ENCODE measurements around the gene TIMMDC1. TPM values are rescaled to one million over a fixed set of nuclear protein-coding genes. Genes with fewer than 3 reads are reported as not detected.

Gene TIMMDC1
- polyA plus RNA-seq, 1 experiment = 52.0 TPM

GRCh38 chr3:119530456-119530855 lies 32.1 kb downstream of the TIMMDC1 start:
- DNase-seq (ENCODE audit: low read depth) = no peak
- TF ChIP-seq, protein P1, sequence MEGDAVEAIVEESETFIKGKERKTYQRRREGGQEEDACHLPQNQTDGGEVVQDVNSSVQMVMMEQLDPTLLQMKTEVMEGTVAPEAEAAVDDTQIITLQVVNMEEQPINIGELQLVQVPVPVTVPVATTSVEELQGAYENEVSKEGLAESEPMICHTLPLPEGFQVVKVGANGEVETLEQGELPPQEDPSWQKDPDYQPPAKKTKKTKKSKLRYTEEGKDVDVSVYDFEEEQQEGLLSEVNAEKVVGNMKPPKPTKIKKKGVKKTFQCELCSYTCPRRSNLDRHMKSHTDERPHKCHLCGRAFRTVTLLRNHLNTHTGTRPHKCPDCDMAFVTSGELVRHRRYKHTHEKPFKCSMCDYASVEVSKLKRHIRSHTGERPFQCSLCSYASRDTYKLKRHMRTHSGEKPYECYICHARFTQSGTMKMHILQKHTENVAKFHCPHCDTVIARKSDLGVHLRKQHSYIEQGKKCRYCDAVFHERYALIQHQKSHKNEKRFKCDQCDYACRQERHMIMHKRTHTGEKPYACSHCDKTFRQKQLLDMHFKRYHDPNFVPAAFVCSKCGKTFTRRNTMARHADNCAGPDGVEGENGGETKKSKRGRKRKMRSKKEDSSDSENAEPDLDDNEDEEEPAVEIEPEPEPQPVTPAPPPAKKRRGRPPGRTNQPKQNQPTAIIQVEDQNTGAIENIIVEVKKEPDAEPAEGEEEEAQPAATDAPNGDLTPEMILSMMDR (IDR thresholded peaks at IDR 0.05; ENCODE audit: insufficient read depth, low read depth, low read length) = no peak
- Histone ChIP-seq H3K27me3 (ENCODE audit: control insufficient read depth, insufficient read depth, low read length) (no peaks in the 10 kb centered on the region), H3K4me3 (ENCODE audit: low read depth, low read length) (no peak overlapping the region), H3K36me3 (ENCODE audit: control insufficient read depth, insufficient read depth, low read length) (no peaks in the 10 kb centered on the region)
- ChIA-PET CTCF (interaction anchor here (0.7 to 2.0 kb wide), 4 partner anchors 96 to 165 kb away, joined by 3 to 9 read pairs (median 3); no protein-coding TSS in a partner anchor), POLR2A (no interaction called here)

DNA sequence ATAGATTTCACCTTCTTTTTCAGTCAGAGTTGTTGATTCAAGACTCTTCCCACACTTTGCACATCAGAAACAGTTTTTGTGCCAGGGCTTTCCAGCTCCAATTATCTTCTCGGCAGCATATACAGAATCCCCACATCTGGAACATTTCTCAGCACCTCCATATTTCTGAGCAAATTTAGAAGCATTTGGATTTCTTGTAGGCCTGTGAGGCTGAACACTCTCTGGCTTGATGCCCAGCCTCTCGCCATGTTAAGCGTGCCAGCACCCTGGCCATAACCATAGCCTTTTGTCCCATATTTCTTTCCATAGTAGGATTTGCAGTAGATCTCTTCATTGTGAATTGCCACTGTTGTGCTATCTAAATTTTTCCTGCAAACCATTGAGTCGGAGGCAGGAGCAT lies 32.8 kb downstream of the TIMMDC1 start:
- H3K27me3 ChIP-seq (ENCODE audit: control insufficient read depth, insufficient read depth, low read length) = no peaks in the 10 kb centered on the region
- H3K4me3 ChIP-seq (ENCODE audit: low read depth, low read length) = no peak overlapping the region
- TF ChIP-seq, protein P1 (IDR thresholded peaks at IDR 0.05; ENCODE audit: insufficient read depth, low read depth, low read length) = no peak
- ChIA-PET CTCF (interaction anchor here (0.7 kb wide), 1 partner anchor 165 kb away, joined by 3 read pairs; no protein-coding TSS in a partner anchor), POLR2A (no interaction called here)
- DNase-seq (ENCODE audit: low read depth) = no peak
- H3K36me3 ChIP-seq (ENCODE audit: control insufficient read depth, insufficient read depth, low read length) = no peaks in the 10 kb centered on the region

DNA sequence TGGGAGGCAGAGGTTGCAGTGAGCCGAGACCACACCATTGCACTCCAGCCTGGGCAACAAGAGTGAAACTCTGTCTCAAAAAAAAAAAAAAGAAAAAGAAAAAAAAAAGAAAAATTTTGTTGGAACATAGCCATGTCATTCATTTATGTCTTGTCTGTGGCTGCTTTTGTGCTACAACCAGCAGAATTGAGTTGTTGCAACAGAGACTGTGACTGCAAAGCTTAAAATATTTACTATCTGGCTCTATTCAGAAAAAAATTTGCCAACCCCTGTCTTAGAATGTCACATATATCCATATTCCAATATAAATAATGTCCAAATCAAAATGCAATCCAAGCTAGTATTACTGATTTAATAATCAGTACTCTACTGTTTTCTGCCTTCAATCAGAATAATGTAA lies 35.9 kb downstream of the TIMMDC1 start:
- no peak for DNase-seq (ENCODE audit: low read depth)
- TF ChIP-seq, protein P1 (IDR thresholded peaks at IDR 0.05; ENCODE audit: insufficient read depth, low read depth, low read length) = no peak
- CTCF ChIA-PET = no interaction called here
- no peak overlapping the region for H3K4me3 ChIP-seq (ENCODE audit: low read depth, low read length)
- POLR2A ChIA-PET = interaction anchor here (0.7 kb wide), 1 partner anchor 1840 kb away, joined by 7 read pairs; no protein-coding TSS in a partner anchor
- no peaks in the 10 kb centered on the region for H3K27me3 ChIP-seq (ENCODE audit: control insufficient read depth, insufficient read depth, low read length)
- no peaks in the 10 kb centered on the region for H3K36me3 ChIP-seq (ENCODE audit: control insufficient read depth, insufficient read depth, low read length)

GRCh38 chr3:119536757-119537156 lies 38.4 kb downstream of the TIMMDC1 start:
- POLR2A ChIA-PET = no interaction called here

DNA sequence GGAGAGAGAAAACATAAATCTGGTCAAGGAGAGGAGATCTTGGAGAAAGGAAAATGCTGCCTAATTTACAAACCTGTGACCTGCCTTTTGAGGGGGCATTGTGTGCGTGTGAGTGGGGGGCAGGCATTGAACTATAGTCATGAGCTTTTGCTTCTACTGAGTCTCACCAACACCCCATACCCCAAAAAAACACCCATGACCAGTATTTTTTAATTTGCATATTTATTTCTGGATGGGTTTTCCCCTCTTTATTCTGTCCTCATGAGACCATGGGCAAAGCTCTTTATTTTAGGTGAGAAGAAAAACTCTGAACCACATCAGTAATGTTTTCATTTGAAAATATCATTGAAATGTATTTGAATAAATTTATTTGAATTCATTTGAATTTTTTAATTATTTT lies 40.4 kb downstream of the TIMMDC1 start:
- no peak for DNase-seq (ENCODE audit: low read depth)
- Histone ChIP-seq H3K36me3 (ENCODE audit: control insufficient read depth, insufficient read depth, low read length) (no peaks in the 10 kb centered on the region), H3K27me3 (ENCODE audit: control insufficient read depth, insufficient read depth, low read length) (peaks cover 1% of the 10 kb centered on the region; the same call in 1 of the 2 replicates), H3K4me3 (ENCODE audit: low read depth, low read length) (no peak overlapping the region)
- ChIA-PET POLR2A (no interaction called here), CTCF (interaction anchor here (1.5 kb wide), 1 partner anchor 13 kb away, joined by 5 read pairs; no protein-coding TSS in a partner anchor)
- TF ChIP-seq, protein P1 (IDR thresholded peaks at IDR 0.05; ENCODE audit: insufficient read depth, low read depth, low read length) = no peak

More at GRCh38 chr3:119536757-119537156, 38.4 kb downstream of the TIMMDC1 start:
- DNase-seq (ENCODE audit: low read depth) = no peak
- CTCF ChIA-PET = interaction anchor here (0.9 kb wide), 1 partner anchor 10 kb away, joined by 3 read pairs; no protein-coding TSS in a partner anchor
- H3K27me3 ChIP-seq (ENCODE audit: control insufficient read depth, insufficient read depth, low read length) = peaks cover 1% of the 10 kb centered on the region; the same call in 1 of the 2 replicates
- no peaks in the 10 kb centered on the region for H3K36me3 ChIP-seq (ENCODE audit: control insufficient read depth, insufficient read depth, low read length)
- TF ChIP-seq, protein P1 (IDR thresholded peaks at IDR 0.05; ENCODE audit: insufficient read depth, low read depth, low read length) = no peak
- H3K4me3 ChIP-seq (ENCODE audit: low read depth, low read length) = no peak overlapping the region
